NCI-H1417 treated with DMSO at 0.1 percent for 48 hours (cell line): ENCODE measurements around the gene NLGN4X.
A peak's percentile ranks its signal among the peaks of the same experiment; 100 is the strongest.
"Not testable (repeated sequence)": the region's sequence is repeated elsewhere in the genome, so short reads cannot be mapped to it uniquely, and the experiment has no call there.

Source experiments
- DNase-seq: peaks from one replicate; lab custom pipeline; 2025; lab: John Stamatoyannopoulos, UW

The NLGN4X gene

GRCh38 chrX:6005856-6006255 lies 222.8 kb downstream of the NLGN4X start:
- DNase-seq: no peak

- DNase-seq: no peak
These were observed 224.1 kb downstream of the NLGN4X start for GRCh38 chrX:6004529-6004928.

- DNase-seq: no peak
These were observed 226.6 kb downstream of the NLGN4X start for GRCh38 chrX:6002056-6002455.

- no peak for DNase-seq
These were observed 229.8 kb downstream of the NLGN4X start for GRCh38 chrX:5998901-5999300.

GRCh38 chrX:5998456-5998855 lies 230.2 kb downstream of the NLGN4X start:
- DNase-seq: no peak

- DNase-seq: no peak
These were observed 237.3 kb downstream of the NLGN4X start for GRCh38 chrX:5991393-5991792.

GRCh38 chrX:5979338-5979737 lies 249.3 kb downstream of the NLGN4X start:
- DNase-seq: no peak

GRCh38 chrX:5976332-5976731 lies 252.3 kb downstream of the NLGN4X start:
- peak; percentile 55 for DNase-seq

- no peak for DNase-seq
These were observed 257.4 kb downstream of the NLGN4X start for GRCh38 chrX:5971300-5971699.

GRCh38 chrX:5965406-5965805 lies 263.3 kb downstream of the NLGN4X start:
- no peak for DNase-seq

GRCh38 chrX:5959286-5959685 lies 269.4 kb downstream of the NLGN4X start:
- DNase-seq: no peak

GRCh38 chrX:5958523-5958922 lies 270.1 kb downstream of the NLGN4X start:
- no peak for DNase-seq

GRCh38 chrX:5957506-5957905 lies 271.2 kb downstream of the NLGN4X start:
- DNase-seq: no peak

- no peak for DNase-seq
These were observed 292.2 kb downstream of the NLGN4X start for GRCh38 chrX:5936438-5936837.

GRCh38 chrX:5928224-5928623 lies 300.4 kb downstream of the NLGN4X start:
- no peak for DNase-seq

- no peak for DNase-seq
These were observed 311.7 kb downstream of the NLGN4X start for GRCh38 chrX:5916945-5917344.

GRCh38 chrX:5915783-5916182 lies 312.9 kb downstream of the NLGN4X start:
- no peak for DNase-seq

- DNase-seq: no peak
These were observed 321.5 kb downstream of the NLGN4X start for GRCh38 chrX:5907207-5907606.

GRCh38 chrX:5903586-5904190 lies 325.0 kb downstream of the NLGN4X start:
- DNase-seq: not testable (repeated sequence)

GRCh38 chrX:5898463-5898862 lies 330.2 kb downstream of the NLGN4X start:
- no peak for DNase-seq

- no peak for DNase-seq
These were observed 337.3 kb downstream of the NLGN4X start for GRCh38 chrX:5891378-5891777.

GRCh38 chrX:5876984-5877596 lies 351.6 kb downstream of the NLGN4X start:
- DNase-seq: no peak

- DNase-seq: no peak
These were observed 358.4 kb downstream of the NLGN4X start for GRCh38 chrX:5870238-5870637.

- DNase-seq: no peak
These were observed 358.9 kb downstream of the NLGN4X start for GRCh38 chrX:5869786-5870185.
